ENCODE results near the gene CHST2. TPM values are rescaled to one million over a fixed set of nuclear protein-coding genes. Genes with fewer than 3 reads are reported as not detected.

CHST2 gene
- total and polyA plus RNA-seq, 4 donors: 4.1 to 53.3 (median 18.4) TPM

DNA sequence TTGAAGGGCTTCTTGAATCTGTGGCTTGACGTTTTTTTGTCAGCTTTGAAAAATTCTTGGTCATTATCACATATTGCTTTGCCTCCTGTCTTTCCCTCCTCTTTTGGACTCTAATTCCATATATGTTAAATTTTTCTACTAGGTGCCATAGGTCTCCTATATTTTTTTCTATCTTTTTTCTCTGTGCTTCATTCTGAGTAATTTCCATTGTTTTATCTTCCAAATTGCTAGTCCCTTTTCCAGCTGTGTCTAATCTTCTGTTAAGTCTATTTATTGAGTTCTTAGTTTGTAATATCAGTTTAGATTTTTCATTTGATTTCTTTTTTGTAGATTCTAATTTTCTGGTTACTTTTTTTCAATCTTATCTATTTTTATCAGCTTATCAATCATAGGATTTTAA, 53.7 kb downstream of the CHST2 start:
- H3K9me3 ChIP-seq (ENCODE audit: control insufficient read depth in 4 of 4, insufficient read depth in 3 of 4, low read length in 3 of 4): peaks cover 0 to 7% (median 3%) of the 10 kb centered on the region in 4 donors
- 63 to 81% methylated on average over 1 of the region's 1 CpG for WGBS, 2 donors
- H3K4me3 ChIP-seq: no peak overlapping the region
- TF ChIP-seq, protein P1, sequence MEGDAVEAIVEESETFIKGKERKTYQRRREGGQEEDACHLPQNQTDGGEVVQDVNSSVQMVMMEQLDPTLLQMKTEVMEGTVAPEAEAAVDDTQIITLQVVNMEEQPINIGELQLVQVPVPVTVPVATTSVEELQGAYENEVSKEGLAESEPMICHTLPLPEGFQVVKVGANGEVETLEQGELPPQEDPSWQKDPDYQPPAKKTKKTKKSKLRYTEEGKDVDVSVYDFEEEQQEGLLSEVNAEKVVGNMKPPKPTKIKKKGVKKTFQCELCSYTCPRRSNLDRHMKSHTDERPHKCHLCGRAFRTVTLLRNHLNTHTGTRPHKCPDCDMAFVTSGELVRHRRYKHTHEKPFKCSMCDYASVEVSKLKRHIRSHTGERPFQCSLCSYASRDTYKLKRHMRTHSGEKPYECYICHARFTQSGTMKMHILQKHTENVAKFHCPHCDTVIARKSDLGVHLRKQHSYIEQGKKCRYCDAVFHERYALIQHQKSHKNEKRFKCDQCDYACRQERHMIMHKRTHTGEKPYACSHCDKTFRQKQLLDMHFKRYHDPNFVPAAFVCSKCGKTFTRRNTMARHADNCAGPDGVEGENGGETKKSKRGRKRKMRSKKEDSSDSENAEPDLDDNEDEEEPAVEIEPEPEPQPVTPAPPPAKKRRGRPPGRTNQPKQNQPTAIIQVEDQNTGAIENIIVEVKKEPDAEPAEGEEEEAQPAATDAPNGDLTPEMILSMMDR (IDR thresholded peaks at IDR 0.05; ENCODE audit: control extremely low read depth, extremely low read depth): no peak
- H3K27me3 ChIP-seq (ENCODE audit: control insufficient read depth in 3 of 3, insufficient read depth in 3 of 3, low read length in 2 of 3): no peaks in the 10 kb centered on the region
- H3K4me1 ChIP-seq (ENCODE audit: control insufficient read depth in 5 of 5, insufficient read depth in 5 of 5, low read length in 5 of 5): peaks cover 0 to 31% (median 0%) of the 10 kb centered on the region in 5 donors
- H3K36me3 ChIP-seq (ENCODE audit: control insufficient read depth in 4 of 4, insufficient read depth in 4 of 4, low read length in 4 of 4): peaks cover 0 to 6% (median 0%) of the 10 kb centered on the region in 4 donors
- no peak for DNase-seq
- no peak overlapping the region for H3K9ac ChIP-seq (ENCODE audit: insufficient read depth in 1 of 2, low read length in 2 of 2)
- H3K27ac ChIP-seq (ENCODE audit: low read depth in 1 of 2, low read length in 1 of 2): no peak overlapping the region
- ATAC-seq (ENCODE audit: insufficient read depth, low FRiP score): no peak

Other genes with a start within 250 kb of the CHST2 start
- 10 to 100 TPM in 1 of 2 donors, 1 to 10 TPM in 1; 2.8 to 32.2 TPM for gene PCOLCE2, start 230.7 kb upstream of the CHST2 start, total RNA-seq
- 10 to 100 TPM; 15.5 to 15.7 TPM for gene PCOLCE2, start 230.7 kb upstream of the CHST2 start, polyA plus RNA-seq
- not detected for gene PAQR9, start 156.1 kb upstream of the CHST2 start, total RNA-seq
- not detected for gene PAQR9, start 156.1 kb upstream of the CHST2 start, polyA plus RNA-seq
- 100 to 1,000 TPM in 1 of 2 donors, 10 to 100 TPM in 1; 59.2 to 167 TPM for gene U2SURP, start 118.2 kb upstream of the CHST2 start, total RNA-seq
- 10 to 100 TPM; 25.7 to 33.2 TPM for gene U2SURP, start 118.2 kb upstream of the CHST2 start, polyA plus RNA-seq